ENCODE results near the gene CASQ2.

DNA sequence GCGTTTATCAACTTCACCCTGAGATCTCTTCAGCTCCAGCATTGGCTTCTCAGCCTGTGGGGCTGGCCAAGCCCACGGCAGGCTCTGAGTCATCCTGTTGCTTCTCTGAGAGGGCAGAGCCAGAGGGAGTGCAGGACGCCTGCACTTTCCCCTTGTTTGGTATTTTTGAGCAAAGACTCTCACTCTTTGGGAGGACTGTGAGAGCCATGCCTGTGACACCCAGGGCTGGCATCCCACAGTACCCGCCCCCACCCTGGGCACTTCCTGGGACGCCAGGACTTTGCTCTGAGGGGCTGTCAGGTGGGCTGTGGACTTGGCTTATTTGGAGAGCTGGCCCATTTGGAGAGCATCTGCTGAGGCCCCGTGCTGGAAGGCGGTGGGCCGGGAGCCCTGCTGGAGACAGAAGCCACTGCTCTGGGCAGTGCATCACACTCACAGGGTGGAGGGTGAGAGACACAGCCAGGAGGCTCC lies 89.3 kb downstream of the CASQ2 start:
- TF ChIP-seq, protein P1, sequence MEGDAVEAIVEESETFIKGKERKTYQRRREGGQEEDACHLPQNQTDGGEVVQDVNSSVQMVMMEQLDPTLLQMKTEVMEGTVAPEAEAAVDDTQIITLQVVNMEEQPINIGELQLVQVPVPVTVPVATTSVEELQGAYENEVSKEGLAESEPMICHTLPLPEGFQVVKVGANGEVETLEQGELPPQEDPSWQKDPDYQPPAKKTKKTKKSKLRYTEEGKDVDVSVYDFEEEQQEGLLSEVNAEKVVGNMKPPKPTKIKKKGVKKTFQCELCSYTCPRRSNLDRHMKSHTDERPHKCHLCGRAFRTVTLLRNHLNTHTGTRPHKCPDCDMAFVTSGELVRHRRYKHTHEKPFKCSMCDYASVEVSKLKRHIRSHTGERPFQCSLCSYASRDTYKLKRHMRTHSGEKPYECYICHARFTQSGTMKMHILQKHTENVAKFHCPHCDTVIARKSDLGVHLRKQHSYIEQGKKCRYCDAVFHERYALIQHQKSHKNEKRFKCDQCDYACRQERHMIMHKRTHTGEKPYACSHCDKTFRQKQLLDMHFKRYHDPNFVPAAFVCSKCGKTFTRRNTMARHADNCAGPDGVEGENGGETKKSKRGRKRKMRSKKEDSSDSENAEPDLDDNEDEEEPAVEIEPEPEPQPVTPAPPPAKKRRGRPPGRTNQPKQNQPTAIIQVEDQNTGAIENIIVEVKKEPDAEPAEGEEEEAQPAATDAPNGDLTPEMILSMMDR (IDR thresholded peaks at IDR 0.05; ENCODE audit: poor library complexity, severe bottlenecking), result no peak
- TF ChIP-seq EP300 (conservative IDR thresholded peaks at IDR 0.05; ENCODE audit: poor library complexity, severe bottlenecking) (no peak), EZH2 (IDR thresholded peaks at IDR 0.05; ENCODE audit: borderline replicate concordance, insufficient read depth, low read length, poor library complexity, severe bottlenecking) (no peak), SMC3 (conservative IDR thresholded peaks at IDR 0.05; ENCODE audit: poor library complexity) (no peak), MXI1 (conservative IDR thresholded peaks at IDR 0.05; ENCODE audit: poor library complexity, severe bottlenecking) (no peak)

Data from neural cell (in vitro differentiated cells).